IMR-90 (cell line): ENCODE measurements around the gene PTPRN2. TPM values are rescaled to one million over a fixed set of nuclear protein-coding genes. Genes with fewer than 3 reads are reported as not detected.

Source experiments
- ATAC-seq: fragments of 200-7000 bp; cut with Tn5 transposase; 2 replicates; pipeline ENCODE4 v1.9.1; 2020; ENCODE audit warnings: low read depth, mild to moderate bottlenecking, moderate library complexity
- BruUV-seq: library from RNA; stranded (reverse); fragments of 400-500 nt; replicated peaks from 2 replicates; lab custom pipeline; 2021; lab: Mats Ljungman, UMichigan
- CTCF ChIA-PET: fragments of 300-600 bp; formaldehyde crosslinking; extraction: SDS; loops from one replicate; lab custom pipeline; 2021; ENCODE audit warnings: antibody characterized with exemption; lab: Yijun Ruan, JAX
- POLR2A ChIA-PET: fragments of 300-600 bp; sonication (Branson Sonifier 250); formaldehyde crosslinking; loops from one replicate; lab custom pipeline; 2022; ENCODE audit warnings: antibody characterized with exemption; ENCODE audit not compliant: unreplicated experiment; lab: Charles Lee
- DNase-seq: peaks from one replicate; pipeline ENCODE4 v3.0.0; 2013
- H2AFZ ChIP-seq: replicated peaks from 2 replicates; pipeline ENCODE3; 2013; ENCODE audit warnings: low read length, mild to moderate bottlenecking; ENCODE audit not compliant: poor library complexity
- H2AK5ac ChIP-seq: 2 replicates; pipeline ENCODE4 v1.6.1; 2013; ENCODE audit warnings: low read depth, low read length, inconsistent platforms
- H2AK9ac ChIP-seq: replicated peaks from 2 replicates; pipeline ENCODE3; 2013; ENCODE audit warnings: mild to moderate bottlenecking, low read depth, low read length, moderate library complexity; ENCODE audit not compliant: poor library complexity
- H2BK120ac ChIP-seq: 2 replicates; pipeline ENCODE4 v1.6.1; 2013; ENCODE audit warnings: low read depth, low read length, inconsistent platforms
- H2BK15ac ChIP-seq: 3 replicates; pipeline ENCODE4 v1.6.1; 2013; ENCODE audit warnings: low read depth, low read length, inconsistent platforms
- H2BK20ac ChIP-seq: 2 replicates; pipeline ENCODE4 v1.6.1; 2013; ENCODE audit warnings: low read depth, mild to moderate bottlenecking, inconsistent platforms, low read length, moderate library complexity
- H2BK5ac ChIP-seq: 2 replicates; pipeline ENCODE4 v1.6.1; 2013; ENCODE audit warnings: mild to moderate bottlenecking, low read depth, low read length, inconsistent platforms; ENCODE audit not compliant: poor library complexity, severe bottlenecking
- H3K14ac ChIP-seq: replicated peaks from 2 replicates; pipeline ENCODE4 v1.6.1; 2013; ENCODE audit warnings: low read depth, low read length, inconsistent platforms
- H3K18ac ChIP-seq: 2 replicates; pipeline ENCODE4 v1.6.1; 2013; ENCODE audit warnings: low read depth, low read length, control low read depth
- H3K23ac ChIP-seq: 2 replicates; pipeline ENCODE4 v1.6.1; 2013; ENCODE audit warnings: low read depth, low read length, inconsistent platforms
- H3K27ac ChIP-seq: 2 replicates; pipeline ENCODE4 v1.5.1; 2013; ENCODE audit warnings: mild to moderate bottlenecking, control low read depth, low read length; ENCODE audit not compliant: insufficient read depth
- H3K27me3 ChIP-seq: 2 replicates; pipeline ENCODE4 v1.6.1; 2013; ENCODE audit warnings: low read length; ENCODE audit not compliant: control insufficient read depth, insufficient read depth
- H3K36me3 ChIP-seq: 2 replicates; pipeline ENCODE4 v1.6.1; 2013; ENCODE audit warnings: low read length, mixed read lengths; ENCODE audit not compliant: control insufficient read depth, insufficient read depth
- H3K4ac ChIP-seq: 2 replicates; pipeline ENCODE4 v1.6.1; 2013; ENCODE audit warnings: low read depth, low read length, inconsistent platforms
- H3K4me1 ChIP-seq: 2 replicates; pipeline ENCODE4 v1.6.1; 2013; ENCODE audit warnings: low read length, mixed read lengths; ENCODE audit not compliant: control insufficient read depth, insufficient read depth
- H3K4me2 ChIP-seq: 2 replicates; pipeline ENCODE4 v1.6.1; 2013; ENCODE audit warnings: low read depth, mild to moderate bottlenecking, control low read depth, low read length, moderate library complexity
- H3K4me3 ChIP-seq: 2 replicates; pipeline ENCODE4 v1.5.1; 2013; ENCODE audit warnings: low read depth, mild to moderate bottlenecking, control low read depth, low read length, moderate library complexity; ENCODE audit not compliant: insufficient read depth
- H3K56ac ChIP-seq: 2 replicates; pipeline ENCODE4 v1.6.1; 2013; ENCODE audit warnings: low read length, inconsistent platforms; ENCODE audit not compliant: insufficient read depth; ENCODE audit errors: extremely low read depth
- H3K79me1 ChIP-seq, 2 experiments: 2 replicates each; pipeline ENCODE4 v1.6.1; 2013; ENCODE audit warnings: low read length in 2 of 2, inconsistent platforms in 1 of 2, low read depth in 1 of 2
- H3K9ac ChIP-seq: 2 replicates; pipeline ENCODE4 v1.6.1; 2013; ENCODE audit warnings: low read depth, low read length, control low read depth
- H3K9me1 ChIP-seq: 2 replicates; pipeline ENCODE4 v1.6.1; 2013; ENCODE audit warnings: low read length, inconsistent platforms; ENCODE audit not compliant: insufficient read depth
- H3K9me3 ChIP-seq: 2 replicates; pipeline ENCODE4 v1.6.1; 2013; ENCODE audit warnings: low read length; ENCODE audit not compliant: control insufficient read depth, insufficient read depth
- H4K20me1 ChIP-seq: 2 replicates; pipeline ENCODE4 v1.6.1; 2013; ENCODE audit warnings: low read length, inconsistent platforms; ENCODE audit not compliant: insufficient read depth
- H4K5ac ChIP-seq: 2 replicates; pipeline ENCODE4 v1.6.1; 2013; ENCODE audit warnings: mild to moderate bottlenecking, low read depth, low read length, control low read depth
- H4K8ac ChIP-seq, 2 experiments: 2 replicates each; pipeline ENCODE4 v1.6.1; 2013; ENCODE audit warnings: low read depth in 2 of 2, low read length in 2 of 2, control low read depth in 1 of 2, inconsistent platforms in 1 of 2
- H4K91ac ChIP-seq: 2 replicates; pipeline ENCODE4 v1.6.1; 2013; ENCODE audit warnings: low read depth, low read length, inconsistent platforms; ENCODE audit not compliant: insufficient read depth
- BHLHE40 ChIP-seq: fragments of 150-350 bp; IDR thresholded peaks from 2 replicates; pipeline ENCODE4 v1.6.1; 2016; ENCODE audit warnings: mild to moderate bottlenecking, low read depth, low read length
- ELK1 ChIP-seq: fragments of 150-350 bp; IDR thresholded peaks from 2 replicates; pipeline ENCODE4 v1.6.1; 2016; ENCODE audit warnings: low read depth, mild to moderate bottlenecking, low read length, moderate library complexity, borderline replicate concordance
- FOS ChIP-seq: fragments of 150-350 bp; IDR thresholded peaks from 2 replicates; pipeline ENCODE4 v1.6.1; 2016; ENCODE audit warnings: low read depth, low read length
- MAZ ChIP-seq: IDR thresholded peaks from 2 replicates; pipeline ENCODE4 v1.6.1; 2012; ENCODE audit warnings: low read depth, mild to moderate bottlenecking, low read length, improper control_type of control experiment, moderate library complexity, borderline replicate concordance
- NFE2L2 ChIP-seq: fragments of 150-350 bp; IDR thresholded peaks from 2 replicates; pipeline ENCODE4 v1.6.1; 2016; ENCODE audit warnings: low read depth, mild to moderate bottlenecking, low read length
- RAD21 ChIP-seq: IDR thresholded peaks from 2 replicates; pipeline ENCODE4 v1.6.1; 2012; ENCODE audit warnings: low read length, improper control_type of control experiment
- RCOR1 ChIP-seq: IDR thresholded peaks from 2 replicates; pipeline ENCODE4 v1.6.1; 2012; ENCODE audit warnings: mild to moderate bottlenecking, low read length, improper control_type of control experiment; ENCODE audit not compliant: insufficient replicate concordance
- RFX5 ChIP-seq: IDR thresholded peaks from 2 replicates; pipeline ENCODE4 v1.8.0; 2012; ENCODE audit warnings: low read depth, mild to moderate bottlenecking, low read length, moderate library complexity
- USF2 ChIP-seq: fragments of 150-350 bp; IDR thresholded peaks from 2 replicates; pipeline ENCODE4 v1.6.1; 2017; ENCODE audit warnings: mild to moderate bottlenecking, antibody characterized with exemption, low read length, low read depth
- WGBS, 2 experiments: methylation state at CpG; one replicate each; pipeline versions ENCODE4 v1.1.5 to v1.1.7; 2013; ENCODE audit warnings: missing lambda C conversion rate in 2 of 2; ENCODE audit not compliant: insufficient read length in 1 of 2; ENCODE audit errors: extremely low coverage in 2 of 2; 5-methylcytosine and 5-hydroxymethylcytosine counted together
- dilution Hi-C: fragments of 300-500 bp; cut with HindIII; formaldehyde crosslinking; loops from one replicate; pipeline ENCODE4 v1.14.3; 2018; ENCODE audit warnings: low sequenced_read_pairs; ENCODE audit not compliant: unreplicated experiment
- in situ Hi-C: fragments of 300-500 bp; cut with MboI; formaldehyde crosslinking; loops from 3 replicates; pipeline ENCODE4 v1.14.3; 2019; ENCODE audit warnings: low sequenced_read_pairs, inconsistent platforms, mixed read lengths
- intact Hi-C: fragments of 100-400 bp; cut with micrococcal nuclease; formaldehyde crosslinking; loops from 2 replicates; pipeline ENCODE4 v1.10.0; 2022
- polyA plus RNA-seq, 3 experiments: library from polyadenylated mRNA; depleted of rRNA; stranded (reverse); fragments of >200 nt; gene quantifications; 2 replicates each; pipeline ENCODE4 v1.2.3, GENCODE V29; 2012; ENCODE audit warnings: low replicate concordance in 1 of 3
- total RNA-seq: library from RNA; depleted of rRNA; stranded (reverse); fragments of >200 nt; gene quantifications from 2 replicates; pipeline ENCODE4 v1.2.3, GENCODE V29; 2012

PTPRN2 gene
- total and polyA plus RNA-seq, 2 of the 4 experiments (the other 2 are of a cell fraction), result 0.03 TPM; not detected in 1

DNA sequence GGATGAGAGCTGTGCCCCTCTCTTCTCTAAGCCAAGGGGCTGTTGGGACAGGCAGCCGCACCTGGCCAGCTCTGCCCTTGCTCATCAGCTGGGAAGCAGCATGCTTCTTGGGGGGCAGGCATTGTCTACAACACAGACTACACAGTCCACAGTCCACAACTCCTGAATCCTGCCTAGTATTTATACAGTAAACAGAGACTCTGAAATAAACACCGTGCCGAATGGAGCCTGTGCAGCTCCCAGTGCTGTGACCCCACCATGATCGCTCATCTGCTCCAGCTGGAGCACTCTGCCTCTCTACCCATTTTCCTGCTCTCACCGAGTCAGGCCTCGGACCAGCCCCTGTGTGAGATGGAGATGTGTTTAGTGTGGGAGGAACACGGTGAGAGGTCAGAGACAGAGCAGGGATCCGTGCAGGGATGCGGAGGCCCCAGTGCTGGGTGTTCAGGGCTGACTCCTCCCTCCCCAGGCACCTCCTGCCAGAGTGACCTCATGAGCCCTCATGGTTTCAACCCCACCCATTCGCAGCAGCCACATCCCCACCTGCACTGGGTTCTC lies 642.8 kb downstream of the PTPRN2 start:
- WGBS, 2 experiments, result 75% methylated on average over 3 of the region's 10 CpGs; no CpG with 5 or more reads in 1 of the 2 experiments
- Histone ChIP-seq H2BK15ac (no peak overlapping the region), H3K4me2 (no peak overlapping the region), H4K20me1 (no peaks in the 10 kb centered on the region), H2AK9ac (no peak overlapping the region), H2AK5ac (no peak overlapping the region), H2BK20ac (no peak overlapping the region), H3K9me1 (no peaks in the 10 kb centered on the region), H2BK120ac (no peak overlapping the region), H3K4ac (no peak overlapping the region), H3K27ac (no peak overlapping the region), H3K56ac (no peak overlapping the region), H4K91ac (no peak overlapping the region), H4K8ac (no peak overlapping the region), H3K14ac (no peak overlapping the region), H3K36me3 (no peaks in the 10 kb centered on the region), H3K9me3 (peaks cover 58% of the 10 kb centered on the region), H3K4me3 (no peak overlapping the region), H3K27me3 (no peaks in the 10 kb centered on the region), H2BK5ac (no peak overlapping the region), H4K5ac (no peak overlapping the region), H3K9ac (no peak overlapping the region), H3K4me1 (no peaks in the 10 kb centered on the region), H3K18ac (no peak overlapping the region), H2AFZ (no peak overlapping the region), H3K79me1 (no peaks in the 10 kb centered on the region), H3K23ac (no peak overlapping the region)
- no TSS peak for BruUV-seq
- ChIA-PET POLR2A (no interaction called here), CTCF (no interaction called here)
- intact Hi-C loops (no loop called here), in situ Hi-C loops (no loop called here), dilution Hi-C loops (no loop called here)
- TF ChIP-seq ELK1, result no peak
- TF ChIP-seq RFX5, result no peak
- TF ChIP-seq NFE2L2, result no peak
- TF ChIP-seq BHLHE40, result no peak
- TF ChIP-seq RAD21, result no peak
- TF ChIP-seq RCOR1, result no peak
- no peak for TF ChIP-seq USF2
- no peak for TF ChIP-seq FOS
- TF ChIP-seq MAZ, result no peak
- ATAC-seq, result no peak
- DNase-seq, result no peak
